Breast epithelium (tissue), 4 donors: ENCODE measurements around the gene GNA12. TPM values are rescaled to one million over a fixed set of nuclear protein-coding genes. Genes with fewer than 3 reads are reported as not detected.

Experiments
- DNase-seq, 2 donors: peaks; one replicate each; pipeline ENCODE4 v3.0.0-alpha.2; 2019; ENCODE audit warnings: low spot score in 2 of 2
- H3K27ac ChIP-seq, 2 donors: fragments of 200-600 bp; sonication (generic) in 1 of 2; one replicate each; pipeline ENCODE4 v1.5.1; 2016 to 2019; ENCODE audit warnings: mild to moderate bottlenecking in 1 of 2
- H3K27me3 ChIP-seq, 2 donors: fragments of 200-600 bp; sonication (generic) in 1 of 2; one replicate each; pipeline versions ENCODE4 v1.5.1 to v1.6.0; 2017 to 2019; ENCODE audit warnings: control low read depth in 1 of 2, mild to moderate bottlenecking in 1 of 2
- H3K36me3 ChIP-seq: fragments of 200-600 bp; one replicate; pipeline ENCODE4 v1.5.1; 2019
- H3K4me1 ChIP-seq, 2 donors: fragments of 200-600 bp; sonication (generic); one replicate each; pipeline ENCODE4 v1.5.1; 2016 to 2019; ENCODE audit warnings: control low read depth in 1 of 2
- H3K4me3 ChIP-seq, 3 donors: fragments of 200-600 bp; sonication (generic); 1 replicate in 2 of 3; 2 replicates in 1 of 3; pipeline ENCODE4 v1.5.1; 2016 to 2019; ENCODE audit warnings: mild to moderate bottlenecking in 3 of 3, moderate library complexity in 2 of 3
- H3K9me3 ChIP-seq, 2 donors: fragments of 200-600 bp; sonication (generic) in 1 of 2; one replicate each; pipeline ENCODE4 v1.5.1; 2016 to 2019; ENCODE audit warnings: control low read depth in 1 of 2
- CTCF ChIP-seq, 3 donors: fragments of 450-650 bp; IDR thresholded peaks; one replicate each; pipeline ENCODE4 v1.5.1; 2016 to 2017; ENCODE audit warnings: antibody characterized with exemption in 3 of 3, mild to moderate bottlenecking in 3 of 3, moderate library complexity in 3 of 3
- POLR2A ChIP-seq: fragments of 450-650 bp; IDR thresholded peaks from one replicate; pipeline ENCODE4 v1.6.1; 2016; ENCODE audit warnings: antibody characterized with exemption, mild to moderate bottlenecking, moderate library complexity
- POLR2AphosphoS5 ChIP-seq, 3 donors: sonication (generic); formaldehyde crosslinking; IDR thresholded peaks; one replicate each; pipeline ENCODE4 v1.6.1; 2017; ENCODE audit warnings: antibody characterized with exemption in 3 of 3
- intact Hi-C: fragments of 100-400 bp; cut with DNase I; formaldehyde crosslinking; loops from one replicate; pipeline ENCODE4 v1.15.1; 2023; ENCODE audit warnings: low total_unique reads
- total RNA-seq, 3 donors: library from RNA; depleted of rRNA; stranded (reverse); fragments of >200 nt; gene quantifications; one replicate each; pipeline ENCODE4 v1.1.0, GENCODE V29; 2016

The GNA12 gene
- total RNA-seq, 3 donors from 2014 or later = 11.3 to 31.4 (median 24.9) TPM

GRCh38 chr7:2687338-2687869 is 156.7 kb downstream of the GNA12 start:
- intact Hi-C loops = loop anchor here (10.0 kb wide), 1 partner anchor 213 kb away; the partner anchor contains the start of gene GRIFIN
- Histone ChIP-seq H3K4me3 (peak overlapping the region in 2 of 3 donors; percentile 38 to 67), H3K36me3 (no peaks in the 10 kb centered on the region), H3K27ac (no peak overlapping the region), H3K27me3 (peaks cover 6 to 35% of the 10 kb centered on the region in 2 donors), H3K4me1 (peaks cover 0 to 7% of the 10 kb centered on the region in 2 donors), H3K9me3 (no peaks in the 10 kb centered on the region)
- no peak for TF ChIP-seq POLR2AphosphoS5 (IDR thresholded peaks at IDR 0.05)
- TF ChIP-seq CTCF (IDR thresholded peaks at IDR 0.05) = no peak
- no peak for TF ChIP-seq POLR2A
- no peak for DNase-seq

GRCh38 chr7:2686101-2686500 is 158.0 kb downstream of the GNA12 start:
- Histone ChIP-seq H3K9me3 (no peaks in the 10 kb centered on the region), H3K27me3 (peaks cover 6 to 37% of the 10 kb centered on the region in 2 donors), H3K4me3 (no peak overlapping the region), H3K36me3 (no peaks in the 10 kb centered on the region), H3K27ac (no peak overlapping the region), H3K4me1 (peaks cover 0 to 7% of the 10 kb centered on the region in 2 donors)
- no peak for DNase-seq
- intact Hi-C loops = loop anchor here (10.0 kb wide), 1 partner anchor 211 kb away; the partner anchor contains the start of gene GRIFIN
- TF ChIP-seq POLR2AphosphoS5 (IDR thresholded peaks at IDR 0.05) (no peak), POLR2A (no peak), CTCF (IDR thresholded peaks at IDR 0.05) (no peak)

GRCh38 chr7:2684501-2684900 is 159.6 kb downstream of the GNA12 start:
- no peak for TF ChIP-seq POLR2AphosphoS5 (IDR thresholded peaks at IDR 0.05)
- no peak for TF ChIP-seq CTCF (IDR thresholded peaks at IDR 0.05)
- no peak for TF ChIP-seq POLR2A
- intact Hi-C loops = loop anchor here (10.0 kb wide), 1 partner anchor 210 kb away; the partner anchor contains the start of gene GRIFIN
- H3K9me3 ChIP-seq = no peaks in the 10 kb centered on the region
- no peaks in the 10 kb centered on the region for H3K36me3 ChIP-seq
- no peak overlapping the region for H3K4me3 ChIP-seq
- no peak for DNase-seq
- peaks cover 6 to 50% of the 10 kb centered on the region in 2 donors for H3K27me3 ChIP-seq
- peaks cover 0 to 7% of the 10 kb centered on the region in 2 donors for H3K4me1 ChIP-seq
- no peak overlapping the region for H3K27ac ChIP-seq

- intact Hi-C loops = loop anchor here (10.0 kb wide), 1 partner anchor 207 kb away; the partner anchor contains the start of gene GRIFIN
- no peak for DNase-seq
- Histone ChIP-seq H3K4me3 (no peak overlapping the region), H3K27me3 (peaks cover 0 to 27% of the 10 kb centered on the region in 2 donors), H3K9me3 (no peaks in the 10 kb centered on the region), H3K4me1 (no peaks in the 10 kb centered on the region), H3K27ac (no peak overlapping the region), H3K36me3 (no peaks in the 10 kb centered on the region)
- no peak for TF ChIP-seq POLR2A
- TF ChIP-seq CTCF (IDR thresholded peaks at IDR 0.05) = no peak
- TF ChIP-seq POLR2AphosphoS5 (IDR thresholded peaks at IDR 0.05) = no peak
Measured at GRCh38 chr7:2681929-2682799, 161.9 kb downstream of the GNA12 start.
